Sigmoid colon (tissue), 3 donors: ENCODE data around the gene ING5.
"Not testable (repeated sequence)": the region's sequence is repeated elsewhere in the genome, so short reads cannot be mapped to it uniquely, and the experiment has no call there.

Experiments
- CTCF ChIP-seq, 4 experiments: fragments of 450-650 bp in 3 of 4; fragments of 200-600 bp in 1 of 4; IDR thresholded peaks; one replicate each; pipeline ENCODE4 v1.5.1; 2016 to 2019; ENCODE audit warnings: antibody characterized with exemption in 4 of 4, mild to moderate bottlenecking in 3 of 4, moderate library complexity in 2 of 4
- POLR2A ChIP-seq, 2 donors: fragments of 450-650 bp; IDR thresholded peaks; one replicate each; pipeline ENCODE4 v1.6.1; 2016; ENCODE audit warnings: antibody characterized with exemption in 2 of 2, mild to moderate bottlenecking in 2 of 2, moderate library complexity in 2 of 2

- TF ChIP-seq CTCF, POLR2A (IDR thresholded peaks at IDR 0.05): not testable (repeated sequence)
Measured at GRCh38 chr2:241743008-241743407, 41.2 kb downstream of the ING5 start.
